HG02943 (cell line): Measurements from ENCODE around the gene MYOF.
"Not testable (repeated sequence)": the region's sequence is repeated elsewhere in the genome, so short reads cannot be mapped to it uniquely, and the experiment has no call there.

Experiments
- ATAC-seq: cut with Tn5 transposase; IDR thresholded peaks from one replicate; pipeline ENCODE4 v1.9.1; 2021; ENCODE audit warnings: mild to moderate bottlenecking, low read depth, moderate library complexity; ENCODE audit not compliant: unreplicated experiment

The MYOF gene

DNA sequence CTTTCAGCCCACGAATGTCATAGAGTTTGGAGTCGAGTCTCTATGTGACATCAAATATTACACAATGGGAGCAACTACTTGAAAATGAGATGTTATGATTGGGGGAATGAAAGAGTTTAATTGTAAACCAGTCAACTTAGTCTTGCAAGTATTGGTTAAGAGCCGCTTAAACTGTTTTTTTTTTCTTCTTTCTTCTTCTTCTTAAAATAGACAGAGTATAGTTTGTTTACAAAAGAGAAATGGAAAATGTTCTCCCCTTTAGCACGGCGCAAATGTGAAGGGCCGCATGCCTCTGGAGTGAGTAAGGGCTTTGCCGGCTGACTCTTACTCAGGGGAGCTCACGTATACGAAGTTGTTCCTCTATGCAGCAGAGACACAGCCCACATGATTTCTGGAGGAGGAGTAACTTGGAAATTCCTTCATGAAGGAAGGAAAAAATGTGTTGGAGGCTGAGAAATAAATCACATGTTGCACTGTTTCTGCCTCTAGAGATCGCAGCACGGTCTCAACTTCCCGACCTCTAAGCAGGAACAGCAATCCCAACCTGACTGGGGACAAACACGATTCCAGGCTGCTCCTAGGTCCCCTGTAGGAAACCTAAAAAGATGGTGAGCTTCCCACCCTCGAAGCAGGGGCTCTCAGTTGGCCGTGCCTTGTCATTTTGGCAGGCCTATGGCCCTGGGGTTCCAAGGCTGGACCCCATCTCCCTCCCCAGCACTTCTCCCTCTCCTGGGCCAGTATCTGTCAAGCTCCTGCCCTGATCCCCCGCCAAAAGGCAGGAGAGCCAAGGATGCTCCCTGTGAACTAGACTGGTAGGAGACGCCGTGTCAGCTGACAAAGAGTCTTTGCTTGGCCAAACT lies 44.8 kb downstream of the MYOF start:
- ATAC-seq = no peak

DNA sequence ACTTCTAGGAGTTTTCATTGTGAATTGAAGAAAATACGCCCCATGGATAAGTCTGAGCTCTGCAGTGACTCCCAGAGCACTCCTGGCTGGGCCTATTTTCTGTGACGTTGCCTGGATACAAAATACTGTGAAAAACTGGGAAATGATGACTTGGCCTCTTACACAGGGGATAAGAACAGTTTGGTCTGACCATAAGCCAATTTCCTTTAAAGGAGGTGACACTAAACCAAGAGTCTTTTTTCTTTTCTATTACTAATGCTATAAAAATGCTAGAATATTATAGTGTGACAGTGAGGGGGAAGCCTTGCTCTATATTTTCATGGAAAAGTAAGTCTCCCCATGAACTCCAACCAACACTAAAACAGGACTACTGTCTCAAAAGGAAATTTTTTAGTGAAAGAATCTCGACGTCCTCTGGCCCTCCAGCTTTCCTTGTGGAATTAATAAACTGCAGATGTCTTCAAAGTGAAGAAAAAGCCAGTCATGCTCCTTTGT lies 45.5 kb downstream of the MYOF start:
- no peak for ATAC-seq

DNA sequence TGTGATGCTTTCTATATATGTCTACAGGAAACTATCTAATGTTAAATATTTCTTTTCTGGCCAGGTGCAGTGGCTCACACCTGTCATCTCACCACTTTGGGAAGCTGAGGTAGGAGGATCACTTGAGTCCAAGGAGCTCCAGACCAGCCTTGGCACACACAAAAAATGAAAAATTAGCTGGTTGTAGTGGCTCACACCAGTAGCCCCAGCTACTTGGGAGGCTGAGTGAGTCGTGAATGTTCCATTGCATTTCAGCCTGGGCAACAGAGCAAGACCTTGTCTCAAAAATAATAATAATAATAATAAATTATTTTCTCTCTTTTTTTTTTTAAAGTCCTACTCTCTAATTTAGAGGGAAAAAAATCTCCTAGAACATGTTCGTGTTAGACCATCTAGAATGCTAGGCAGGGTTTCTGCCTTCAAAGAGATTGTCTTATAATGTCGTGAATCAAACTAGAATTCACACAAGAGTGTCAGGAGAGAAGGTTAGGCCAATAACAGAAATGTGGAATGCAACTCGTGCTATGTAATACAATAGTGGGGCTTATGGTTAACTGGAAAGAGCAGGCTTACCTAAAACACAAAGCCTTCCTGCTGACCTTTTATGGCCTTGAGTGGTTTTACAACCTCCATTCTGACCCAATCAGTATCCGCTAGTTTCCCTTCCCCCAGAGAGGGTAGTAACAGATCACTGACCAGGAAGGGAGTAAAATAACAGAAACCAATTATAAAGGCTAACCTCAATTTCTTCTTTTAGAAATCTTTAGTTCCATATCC lies 46.3 kb downstream of the MYOF start:
- ATAC-seq = no peak

DNA sequence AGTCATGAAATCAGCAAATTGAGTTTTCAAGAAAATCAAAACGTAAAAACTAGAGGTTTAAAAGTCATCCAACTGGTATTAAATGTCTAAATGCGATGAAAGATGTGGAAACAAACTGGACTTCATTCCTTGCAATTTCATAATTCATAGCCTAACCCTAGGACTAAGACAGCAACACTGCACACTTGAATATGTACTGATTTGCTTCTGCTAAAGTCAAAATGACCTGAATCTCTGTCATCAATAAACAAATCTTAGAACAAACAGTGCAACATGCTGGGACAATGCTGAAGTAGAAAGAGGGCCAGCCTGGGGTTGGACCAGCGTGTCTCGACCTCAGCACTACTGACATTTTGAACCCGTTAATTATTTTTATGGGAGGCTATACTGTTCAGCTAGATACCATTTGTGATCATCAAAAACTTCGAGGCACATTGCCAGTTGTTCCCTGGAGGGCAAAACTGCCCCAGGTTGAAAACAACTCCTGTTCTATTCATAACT lies 47.1 kb downstream of the MYOF start:
- no peak for ATAC-seq

DNA sequence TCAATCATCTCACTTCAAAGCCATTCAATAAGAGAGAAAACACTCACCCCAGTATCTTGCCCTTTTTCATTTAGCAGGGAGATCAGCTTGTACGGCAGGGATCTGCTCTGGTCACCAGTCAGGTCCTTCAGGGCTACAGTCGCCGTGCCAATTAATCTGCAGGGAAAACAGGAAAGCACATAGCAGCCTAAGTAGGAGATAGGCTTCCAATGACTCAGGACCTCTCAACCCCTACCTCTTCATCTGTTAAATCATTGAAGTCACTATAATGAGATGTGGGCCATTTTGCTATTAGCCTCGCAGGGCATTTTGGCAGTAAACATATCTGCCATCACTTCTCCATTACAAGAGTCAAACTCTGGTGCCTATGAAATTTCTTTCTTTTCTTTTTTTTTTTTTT lies 50.8 kb downstream of the MYOF start:
- ATAC-seq = no peak

DNA sequence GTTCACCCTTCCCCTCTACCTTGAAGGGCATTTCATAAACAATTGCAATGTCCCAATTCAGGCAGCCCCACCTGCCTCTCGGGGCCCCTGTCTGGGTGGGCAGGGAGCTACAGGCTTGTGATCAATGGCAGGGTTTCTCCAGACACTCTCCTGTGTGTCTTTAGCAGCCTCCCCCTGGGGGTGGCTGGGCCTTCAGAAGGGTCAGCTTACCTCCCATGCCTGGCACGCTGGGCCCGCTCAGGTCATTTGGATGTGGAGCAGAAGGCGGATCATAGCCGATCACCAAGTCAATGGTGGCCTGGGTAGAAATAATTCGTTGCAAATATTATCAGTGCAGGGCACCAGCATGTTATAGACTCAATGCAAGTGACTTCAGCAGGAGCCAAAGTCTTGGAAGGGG lies 56.3 kb downstream of the MYOF start:
- ATAC-seq = no peak

DNA sequence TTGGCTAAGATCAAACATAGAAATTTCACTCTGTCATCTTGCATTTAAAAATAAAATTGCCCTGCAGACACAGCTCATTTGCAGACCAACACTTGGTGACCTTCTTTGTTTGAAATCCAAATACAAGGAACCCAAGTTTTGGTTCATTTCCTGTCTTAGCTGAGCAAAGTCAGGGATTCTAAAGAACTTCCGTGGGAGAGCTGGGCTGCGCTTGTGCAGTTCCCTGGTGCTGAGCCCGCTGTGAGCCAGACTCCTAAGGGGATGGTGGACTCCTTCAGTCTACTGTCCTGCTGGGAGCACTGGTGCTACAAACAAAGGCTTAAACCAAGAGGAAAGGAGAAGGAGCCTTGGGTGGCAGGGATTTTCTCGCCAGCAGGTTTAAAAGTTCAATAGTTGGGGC lies 60.0 kb downstream of the MYOF start:
- no peak for ATAC-seq

DNA sequence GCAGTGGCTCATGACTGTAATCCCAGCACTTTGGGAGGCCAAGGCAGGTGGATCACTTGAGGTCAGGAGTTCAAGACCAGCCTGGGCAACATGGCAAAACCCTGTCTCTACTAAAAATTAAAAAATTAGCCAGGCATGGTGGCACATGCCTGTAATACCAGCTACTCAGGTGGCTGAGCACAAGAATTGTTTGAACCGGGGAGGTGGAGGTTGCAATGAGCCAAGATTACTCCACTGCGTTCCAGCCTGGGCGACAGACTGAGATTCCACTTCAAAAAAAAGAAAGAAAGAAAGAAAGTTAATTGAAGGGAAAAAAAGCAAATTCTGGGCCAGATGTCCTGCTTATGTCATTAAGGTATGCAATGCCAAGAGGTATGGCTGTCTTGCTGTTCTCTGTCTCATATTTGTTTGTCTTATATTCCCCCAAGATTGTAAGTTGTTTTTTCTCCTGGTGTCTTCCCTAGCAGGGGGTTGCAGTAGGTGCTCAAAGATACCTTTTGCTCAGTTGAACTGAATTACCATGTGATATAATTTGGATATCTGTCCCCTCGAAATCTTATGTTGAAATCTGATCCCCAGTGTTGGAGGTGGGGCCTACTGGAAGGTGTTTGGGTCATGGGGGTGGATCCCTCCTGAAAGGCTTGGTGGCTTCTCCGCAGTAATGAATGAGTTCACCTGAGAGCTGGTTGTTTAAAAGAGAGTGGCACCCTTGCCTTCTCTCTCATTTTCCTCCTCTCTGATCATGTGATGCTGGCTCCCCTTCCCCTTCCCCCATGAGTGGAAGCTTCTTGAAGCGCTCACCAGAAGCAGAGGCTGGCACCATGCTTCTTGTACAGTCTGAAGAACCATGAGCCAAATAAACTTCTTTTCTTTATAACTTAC lies 60.9 kb downstream of the MYOF start:
- ATAC-seq = no peak

DNA sequence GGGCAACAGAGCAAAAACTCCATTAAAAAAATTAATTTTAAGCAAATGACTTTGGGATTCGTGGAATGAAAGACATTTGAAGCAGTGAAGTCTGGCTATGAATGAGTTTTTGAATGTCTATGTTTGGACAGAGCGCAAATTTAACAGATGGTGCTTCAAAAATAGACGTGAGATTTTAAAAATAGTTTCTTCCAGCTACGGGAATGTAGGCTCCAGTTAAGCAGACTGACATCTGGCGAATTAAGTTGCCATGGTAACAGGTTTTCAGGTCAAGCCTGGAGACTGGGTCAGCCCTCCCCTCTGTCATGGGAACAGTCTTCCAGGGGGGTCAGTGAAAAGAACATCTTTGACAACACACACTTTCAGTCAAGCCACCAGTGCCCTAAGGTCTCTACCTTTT lies 62.0 kb downstream of the MYOF start:
- no peak for ATAC-seq

DNA sequence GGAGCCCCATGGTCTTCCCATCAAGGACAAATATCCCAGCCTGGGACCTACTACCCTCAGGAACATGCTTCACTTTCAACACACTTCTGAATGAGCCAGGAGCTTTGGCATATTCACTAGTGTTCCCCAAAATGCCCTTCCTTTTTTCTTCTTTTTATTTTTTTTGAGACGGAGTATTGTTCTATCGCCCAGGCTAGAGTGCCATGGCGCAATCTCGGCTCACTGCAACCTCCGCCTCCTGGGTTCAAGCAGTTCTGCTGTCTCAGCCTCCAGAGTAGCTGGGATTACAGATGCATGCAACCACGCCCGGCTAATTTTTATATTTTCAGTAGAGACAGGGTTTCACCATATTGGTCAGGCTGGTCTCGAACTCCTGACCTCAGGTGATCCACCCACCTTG lies 63.1 kb downstream of the MYOF start:
- ATAC-seq = not testable (repeated sequence)

DNA sequence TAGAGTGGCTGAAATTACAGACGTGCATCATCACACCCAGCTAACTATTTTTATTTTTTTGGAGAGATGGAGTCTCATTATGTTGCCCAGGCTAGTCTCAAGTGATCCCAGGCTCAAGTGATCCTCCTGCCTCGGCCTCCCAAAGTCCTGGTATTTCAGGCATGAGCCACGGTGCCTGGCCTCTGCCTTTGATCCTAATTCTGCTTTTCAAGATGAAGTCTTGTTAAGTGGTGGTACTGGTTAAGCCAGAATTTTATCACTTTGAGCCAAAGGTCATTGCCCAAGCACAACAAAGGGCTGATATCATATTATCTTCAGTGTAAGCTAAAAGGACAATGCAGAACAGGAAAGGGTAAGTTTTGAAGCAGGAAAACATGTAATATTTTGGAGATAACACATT lies 64.2 kb downstream of the MYOF start:
- ATAC-seq = no peak

DNA sequence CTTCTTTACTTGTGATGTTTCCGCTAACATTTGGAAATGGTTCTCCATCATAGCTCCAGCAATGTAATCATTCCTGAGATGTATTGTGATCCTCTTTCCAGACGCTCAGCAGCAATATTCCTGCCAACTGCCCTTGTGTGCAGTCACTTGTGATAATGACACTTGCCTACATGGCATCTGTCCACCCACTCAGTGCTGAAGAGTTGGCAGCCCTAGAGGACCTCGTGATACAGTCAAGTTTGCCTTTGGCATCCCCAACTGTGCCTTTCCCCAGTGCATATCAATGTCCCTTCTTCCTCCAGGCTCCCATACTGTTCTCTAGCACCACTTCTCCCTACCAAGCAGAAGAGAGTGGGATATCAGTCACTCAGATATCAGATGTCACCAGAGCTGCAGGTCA lies 64.9 kb downstream of the MYOF start:
- ATAC-seq = no peak

DNA sequence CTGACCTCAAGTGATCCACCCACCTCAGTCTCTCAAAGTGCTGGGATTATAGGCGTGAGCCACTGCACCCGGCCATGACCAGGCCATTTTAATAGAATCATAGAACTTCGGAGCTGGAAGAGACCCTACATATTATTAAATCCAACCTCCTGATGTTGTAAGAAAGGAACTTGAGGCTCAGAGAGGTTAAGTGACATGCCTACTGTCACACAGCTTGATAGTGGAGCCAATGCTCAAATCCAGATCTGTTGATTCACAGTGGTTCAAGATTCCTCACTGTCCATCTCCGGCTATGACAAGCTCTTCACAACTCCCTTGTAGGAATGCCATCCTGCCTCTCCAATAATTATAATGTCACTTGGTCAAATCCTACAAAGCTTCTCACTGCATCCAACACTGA lies 65.3 kb downstream of the MYOF start:
- no peak for ATAC-seq

DNA sequence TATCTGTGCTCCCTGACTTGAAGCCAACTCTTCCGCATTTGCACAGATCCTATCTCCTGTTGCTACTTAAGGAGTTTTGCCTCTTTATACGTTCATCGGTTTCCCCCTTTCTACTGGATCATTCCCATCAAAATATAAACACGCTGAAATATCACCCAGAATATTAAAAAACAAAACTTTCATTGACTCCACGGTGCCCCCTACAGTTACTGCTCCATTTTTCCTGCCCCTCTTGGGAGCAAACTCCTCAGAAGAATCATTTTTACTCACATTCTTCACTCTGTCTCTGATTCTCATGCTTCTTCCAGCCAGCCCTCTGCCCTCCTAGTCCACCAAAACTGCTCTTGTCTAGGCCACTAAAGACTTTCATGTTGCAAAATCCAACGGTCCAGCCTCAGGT lies 66.4 kb downstream of the MYOF start:
- ATAC-seq = no peak

DNA sequence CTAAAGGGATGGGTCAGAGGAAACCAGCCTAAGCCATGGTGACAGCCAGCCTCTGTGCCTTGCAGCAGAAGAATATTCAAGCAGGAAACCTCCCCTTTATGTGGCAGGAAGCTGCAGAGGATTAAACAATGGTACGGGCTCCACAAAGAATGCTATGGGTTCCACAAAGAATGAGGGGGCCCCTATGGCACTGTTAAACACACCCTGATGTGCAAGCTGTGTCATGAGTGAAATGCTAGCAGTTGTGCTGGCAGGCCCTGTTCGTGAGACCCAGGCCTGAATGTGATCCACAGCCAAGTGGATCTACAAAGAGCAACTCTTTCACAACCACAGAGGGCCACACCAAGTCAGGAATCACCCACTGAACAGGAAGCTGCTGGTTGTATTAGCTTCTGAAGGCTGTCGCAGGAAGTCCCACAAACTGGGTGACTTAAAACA lies 68.9 kb downstream of the MYOF start:
- ATAC-seq = no peak

DNA sequence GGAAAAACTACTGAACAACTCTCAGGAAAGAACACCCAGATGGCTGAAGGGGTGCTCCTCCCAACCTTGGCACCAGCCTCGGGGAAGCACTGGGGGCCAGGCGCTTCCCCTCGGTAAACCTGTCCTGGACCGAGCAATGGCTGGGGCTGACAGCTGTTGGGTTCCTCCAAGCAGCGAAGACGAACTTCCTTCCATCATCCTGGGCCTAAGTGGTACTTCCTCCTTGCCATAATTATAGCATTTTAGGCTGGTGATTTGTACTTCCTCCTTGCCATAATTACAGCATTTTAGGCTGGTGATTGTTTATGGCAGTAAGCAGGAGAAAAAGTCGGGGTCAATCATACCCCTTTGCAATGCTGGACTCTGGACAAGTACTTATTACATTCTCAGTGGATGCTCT lies 69.3 kb downstream of the MYOF start:
- no peak for ATAC-seq

DNA sequence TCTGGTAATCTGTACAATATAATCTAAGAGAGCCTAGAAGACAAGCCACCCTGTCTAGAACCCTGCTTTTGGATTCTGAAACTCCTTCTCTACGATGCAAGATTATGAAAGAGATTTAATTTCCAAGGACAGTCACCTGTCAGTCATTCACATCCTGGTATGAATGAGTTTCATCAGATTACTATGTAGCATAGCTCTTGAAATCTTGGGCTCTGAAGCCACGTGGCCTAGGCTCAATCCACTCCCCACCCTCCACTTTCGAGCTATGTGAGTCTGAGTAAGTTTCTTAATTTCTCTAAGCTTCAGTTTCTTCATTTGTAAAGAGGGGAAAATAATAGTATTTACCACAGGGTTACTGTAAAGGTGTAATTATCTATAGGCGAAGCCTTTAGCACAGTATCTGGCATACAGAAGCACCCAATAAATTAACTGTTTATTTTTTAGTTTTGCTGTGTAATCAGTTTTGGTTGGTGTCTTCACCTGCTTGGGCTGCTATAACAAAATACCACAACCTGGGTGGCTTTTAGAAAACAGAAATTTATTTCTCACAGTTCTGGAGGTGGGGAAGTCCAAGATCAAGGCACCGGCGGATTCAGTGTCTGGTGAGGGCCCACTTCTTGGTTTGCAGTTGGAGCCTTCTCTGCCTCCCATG lies 71.3 kb downstream of the MYOF start:
- ATAC-seq = no peak

DNA sequence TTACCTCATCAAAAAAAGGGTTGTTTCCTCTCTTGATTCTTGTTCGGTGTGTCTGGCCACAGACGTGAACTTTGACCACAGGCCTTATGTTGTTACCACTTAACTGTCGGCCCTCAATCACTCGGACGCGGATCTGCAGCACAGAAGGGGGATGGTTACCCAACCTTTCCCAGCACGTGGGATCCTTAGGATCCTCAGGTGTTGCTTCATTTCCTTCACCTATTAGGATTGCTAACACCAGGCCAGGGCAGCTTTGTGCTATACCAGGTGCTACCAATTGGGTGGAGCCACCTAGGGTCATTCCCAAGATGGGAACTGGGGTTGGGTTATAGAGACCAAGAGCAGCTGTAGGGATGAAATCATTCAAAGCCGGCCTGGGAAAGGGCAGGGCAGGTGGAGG lies 73.4 kb downstream of the MYOF start:
- ATAC-seq = no peak

DNA sequence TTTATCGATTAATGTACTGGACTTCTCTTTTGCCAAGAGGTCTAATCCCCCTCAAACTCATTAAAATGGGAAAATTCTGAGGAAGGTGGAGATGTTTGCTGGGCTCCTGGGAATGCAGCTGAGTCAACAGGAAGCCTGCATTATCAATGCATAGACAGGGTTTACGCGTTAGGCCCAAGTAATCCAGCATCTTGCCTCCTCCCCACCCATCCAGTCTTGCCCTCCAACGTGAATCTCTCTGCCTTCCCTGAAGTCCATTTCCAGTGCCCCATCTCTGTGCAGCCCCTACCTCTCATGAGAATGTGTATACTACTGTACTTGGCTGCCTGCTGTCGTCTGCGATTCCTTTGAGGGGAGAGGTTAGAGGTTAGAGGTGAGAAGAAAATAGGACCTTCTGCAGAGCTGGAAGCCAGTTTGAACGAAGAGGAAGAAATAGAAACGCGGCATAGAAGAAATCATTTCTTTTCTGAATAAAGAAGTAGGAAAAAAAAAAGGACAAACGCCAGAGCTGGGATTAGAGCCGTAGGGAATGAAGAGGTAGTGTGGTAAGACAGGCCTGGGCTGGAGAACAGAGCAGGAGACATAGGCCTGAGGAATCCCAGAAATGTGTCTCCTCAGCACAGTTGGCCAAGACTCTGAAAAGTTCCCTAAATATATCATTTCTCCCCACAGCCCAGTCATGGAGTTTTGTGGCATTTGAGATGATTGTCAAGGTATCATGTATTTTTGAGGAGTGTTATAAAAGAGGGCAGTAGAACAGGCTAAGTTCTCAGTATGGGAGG lies 75.6 kb downstream of the MYOF start:
- ATAC-seq = no peak

DNA sequence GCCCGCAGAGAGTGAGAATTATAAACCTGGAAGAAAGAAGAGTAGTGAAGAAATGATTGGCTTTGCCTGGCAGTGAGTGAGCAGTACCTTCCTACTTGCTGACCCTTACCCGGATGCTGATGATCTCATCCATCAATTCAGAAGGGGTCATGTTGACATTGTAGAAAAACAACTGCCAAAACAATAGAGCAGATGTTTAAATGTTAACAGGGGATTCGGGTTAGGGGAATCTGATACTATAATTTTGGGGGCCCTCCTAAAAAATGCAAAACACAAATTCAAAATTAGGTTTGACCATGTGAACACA lies 78.1 kb downstream of the MYOF start:
- no peak for ATAC-seq
